ENCODE measurements around the gene SCIMP.
A peak's percentile ranks its signal among the peaks of the same experiment; 100 is the strongest.

GRCh38 chr17:5249615-5250014 is 15.0 kb upstream of the SCIMP start:
- no peak for TF ChIP-seq ESRRA (IDR thresholded peaks at IDR 0.05; ENCODE audit: borderline replicate concordance, low read length)
- TF ChIP-seq EP300 (IDR thresholded peaks at IDR 0.05) = no peak
- TF ChIP-seq CTCF (IDR thresholded peaks at IDR 0.05) = peak; percentile 81
- TF ChIP-seq HMGXB4 (CRISPR knock-in tag; IDR thresholded peaks at IDR 0.05; ENCODE audit: borderline replicate concordance) = no peak
- TF ChIP-seq POLR2AphosphoS2 (conservative IDR thresholded peaks at IDR 0.05; ENCODE audit: low read length) = no peak
- peak; percentile 71 to 84 for TF ChIP-seq RAD21 (conservative IDR thresholded peaks at IDR 0.05 in 1 of 2, IDR thresholded peaks at IDR 0.05 in 1 of 2)
- TF ChIP-seq POLR2A (IDR thresholded peaks at IDR 0.05; ENCODE audit: low read length) = no peak
- no peak for TF ChIP-seq HOXA7 (CRISPR knock-in tag; IDR thresholded peaks at IDR 0.05)
- TF ChIP-seq E2F6 (IDR thresholded peaks at IDR 0.05; ENCODE audit: borderline replicate concordance, low read depth) = no peak

Data from A549 (cell line).